SK-N-SH (cell line): ENCODE measurements around the gene CLIC2. TPM values are rescaled to one million over a fixed set of nuclear protein-coding genes. Genes with fewer than 3 reads are reported as not detected.

Source experiments
- CTCF ChIA-PET: fragments of 300-600, 350-600 bp; formaldehyde crosslinking; extraction: SDS; loops from one replicate; lab custom pipeline; 2021; lab: Yijun Ruan, JAX
- POLR2A ChIA-PET: fragments of 350-600 bp; sonication (Branson Sonifier 250); formaldehyde crosslinking; extraction: SDS; loops from one replicate; lab custom pipeline; 2020; ENCODE audit warnings: antibody characterized with exemption, inconsistent platforms; lab: Yijun Ruan, JAX
- DNase-seq: peaks from one replicate; pipeline ENCODE4 v3.0.0; 2012
- H2AFZ ChIP-seq: fragments of 200-600 bp; sonication (generic); 2 replicates; pipeline ENCODE4 v1.8.1; 2016; ENCODE audit warnings: antibody characterized with exemption, mild to moderate bottlenecking, low read depth
- H3F3A ChIP-seq: fragments of 200-600 bp; sonication (generic); replicated peaks from 2 replicates; pipeline ENCODE3; 2016; ENCODE audit warnings: antibody characterized with exemption, mild to moderate bottlenecking; ENCODE audit not compliant: insufficient read depth
- H3K27ac ChIP-seq, 2 experiments: fragments of 200-500 bp in 1 of 2; fragments of 200-600 bp in 1 of 2; sonication (Bioruptor generic) in 1 of 2; sonication (generic), shearing (Covaris generic) in 1 of 2; 2 replicates each; pipeline versions ENCODE4 v1.5.1 to v1.6.1; 2014 to 2016; ENCODE audit warnings: low read depth in 2 of 2, inconsistent platforms in 1 of 2, low read length in 1 of 2, mild to moderate bottlenecking in 1 of 2, mixed read lengths in 1 of 2
- H3K27me3 ChIP-seq: fragments of 200-600 bp; sonication (generic), shearing (Covaris generic); 2 replicates; pipeline ENCODE4 v1.6.1; 2016; ENCODE audit warnings: mixed run types; ENCODE audit not compliant: insufficient read depth
- H3K36me3 ChIP-seq, 2 experiments: fragments of 200-500 bp in 1 of 2; fragments of 200-600 bp in 1 of 2; sonication (Bioruptor generic) in 1 of 2; sonication (generic) in 1 of 2; replicated peaks in 1 of 2; 2 replicates each; pipeline versions ENCODE3 to v1.5.1; 2014 to 2016; ENCODE audit warnings: low read length in 1 of 2, mild to moderate bottlenecking in 1 of 2; ENCODE audit not compliant: insufficient read depth in 2 of 2, control insufficient read depth in 1 of 2
- H3K4me1 ChIP-seq, 2 experiments: fragments of 200-500 bp in 1 of 2; fragments of 200-600 bp in 1 of 2; sonication (Bioruptor generic) in 1 of 2; sonication (generic), shearing (Covaris generic) in 1 of 2; 2 replicates each; pipeline versions ENCODE4 v1.5.1 to v1.6.1; 2014 to 2016; ENCODE audit warnings: low read depth in 1 of 2, low read length in 1 of 2, mixed run types in 1 of 2; ENCODE audit not compliant: insufficient read depth in 2 of 2, control insufficient read depth in 1 of 2
- H3K4me2 ChIP-seq: fragments of 200-600 bp; sonication (generic), shearing (Covaris generic); 2 replicates; pipeline ENCODE4 v1.6.1; 2017; ENCODE audit warnings: mixed run types
- H3K4me3 ChIP-seq, 2 experiments: fragments of 200-500 bp in 1 of 2; fragments of 200-600 bp in 1 of 2; sonication (Bioruptor generic) in 1 of 2; sonication (generic), shearing (Covaris generic) in 1 of 2; 2 replicates each; pipeline versions ENCODE4 v1.5.1 to v1.8.1; 2014 to 2016; ENCODE audit warnings: low read depth in 2 of 2, inconsistent platforms in 1 of 2, low read length in 1 of 2, mild to moderate bottlenecking in 1 of 2, mixed read lengths in 1 of 2, moderate library complexity in 1 of 2
- H3K79me2 ChIP-seq: fragments of 200-600 bp; sonication (generic); 2 replicates; pipeline ENCODE4 v1.8.1; 2017; ENCODE audit warnings: mild to moderate bottlenecking; ENCODE audit not compliant: insufficient read depth
- H3K9ac ChIP-seq: fragments of 200-600 bp; sonication (generic); 2 replicates; pipeline ENCODE4 v1.6.1; 2017; ENCODE audit warnings: mixed run types
- H3K9me2 ChIP-seq: fragments of 200-600 bp; sonication (generic); 2 replicates; pipeline ENCODE4 v1.6.1; 2017; ENCODE audit warnings: mixed run types
- H3K9me3 ChIP-seq: fragments of 200-600 bp; sonication (generic); 2 replicates; pipeline ENCODE4 v1.6.1; 2017; ENCODE audit warnings: mixed run types, mild to moderate bottlenecking, moderate library complexity
- H4K20me1 ChIP-seq: fragments of 200-600 bp; sonication (generic); 2 replicates; pipeline ENCODE4 v1.6.1; 2017; ENCODE audit warnings: mild to moderate bottlenecking, mixed run types; ENCODE audit not compliant: insufficient read depth
- CTCF ChIP-seq: fragments of 200-600 bp; sonication (generic); IDR thresholded peaks from 2 replicates; pipeline ENCODE4 v1.6.1; 2017; ENCODE audit warnings: antibody characterized with exemption, mild to moderate bottlenecking, moderate library complexity
- FOXM1 ChIP-seq: IDR thresholded peaks from 2 replicates; pipeline ENCODE4 v1.4.0; 2012; ENCODE audit warnings: low read depth, mild to moderate bottlenecking
- GATA2 ChIP-seq: sonication (generic); formaldehyde crosslinking; IDR thresholded peaks from 2 replicates; pipeline ENCODE4 v1.5.0; 2020; ENCODE audit warnings: mild to moderate bottlenecking, missing genetic modification reagents
- IRF3 ChIP-seq: fragments of 150-350 bp; IDR thresholded peaks from 2 replicates; pipeline ENCODE4 v1.6.1; 2016; ENCODE audit warnings: mild to moderate bottlenecking, low read depth, low read length
- JUND ChIP-seq: IDR thresholded peaks from 2 replicates; pipeline ENCODE4 v1.4.0; 2012
- PBX3 ChIP-seq: IDR thresholded peaks from 2 replicates; pipeline ENCODE4; 2012
- RCOR1 ChIP-seq: fragments of 150-350 bp; IDR thresholded peaks from 2 replicates; pipeline ENCODE4 v1.6.1; 2017; ENCODE audit warnings: antibody characterized with exemption, low read length
- RXRA ChIP-seq: IDR thresholded peaks from 2 replicates; pipeline ENCODE4 v1.4.0; 2012; ENCODE audit warnings: low read depth, mild to moderate bottlenecking, borderline replicate concordance
- SIN3A ChIP-seq: IDR thresholded peaks from 2 replicates; pipeline ENCODE4 v1.6.1; 2012; ENCODE audit warnings: low read depth, mild to moderate bottlenecking, low read length, moderate library complexity, borderline replicate concordance
- SMC3 ChIP-seq: IDR thresholded peaks from 2 replicates; pipeline ENCODE4 v1.6.1; 2012; ENCODE audit warnings: low read depth, low read length, improper control_type of control experiment
- WGBS: methylation state at CpG from one replicate; pipeline ENCODE4 v1.1.6; 2017; ENCODE audit warnings: low lambda C conversion rate; 5-methylcytosine and 5-hydroxymethylcytosine counted together
- polyA plus RNA-seq, 3 experiments: library from polyadenylated mRNA; depleted of rRNA; stranded (reverse); fragments of >200 nt; gene quantifications; 2 replicates each; pipeline ENCODE4 v1.2.3, GENCODE V29; 2012

The CLIC2 gene
- polyA plus RNA-seq, 1 of the 3 experiments (the other 2 are of a cell fraction) = 0.03 TPM

- no peaks in the 10 kb centered on the region; the same call in 1 of the 2 replicates for H3K79me2 ChIP-seq
- H3K27me3 ChIP-seq = no peaks in the 10 kb centered on the region
- H3K4me1 ChIP-seq = no peaks in the 10 kb centered on the region
- H2AFZ ChIP-seq = no peak overlapping the region
- H3F3A ChIP-seq = no peaks in the 10 kb centered on the region
- H3K36me3 ChIP-seq = no peaks in the 10 kb centered on the region
- H3K9me2 ChIP-seq = no peaks in the 10 kb centered on the region
- no peak overlapping the region for H3K4me3 ChIP-seq
- WGBS = 42% methylated on average over 4 of the region's 4 CpGs
- no peak overlapping the region for H3K9ac ChIP-seq
- ChIA-PET CTCF (no interaction called here), POLR2A (no interaction called here)
- no peak for TF ChIP-seq JUND
- TF ChIP-seq IRF3 = no peak
- no peak for TF ChIP-seq GATA2 (CRISPR knock-in tag)
- no peak for TF ChIP-seq PBX3
- TF ChIP-seq FOXM1 = no peak
- no peak for TF ChIP-seq CTCF
- no peak for TF ChIP-seq RCOR1
- no peak for TF ChIP-seq RXRA
- H3K9me3 ChIP-seq = no peaks in the 10 kb centered on the region
- no peak overlapping the region for H3K27ac ChIP-seq
- no peak overlapping the region for H3K4me2 ChIP-seq
- no peak for DNase-seq
- H4K20me1 ChIP-seq = no peaks in the 10 kb centered on the region
These were observed 86.9 kb downstream of the CLIC2 start for GRCh38 chrX:155247497-155247896.

GRCh38 chrX:155246748-155247147 lies 87.7 kb downstream of the CLIC2 start:
- no peak for DNase-seq
- no peak for TF ChIP-seq SIN3A
- TF ChIP-seq SMC3 = no peak
- H3K27me3 ChIP-seq = no peaks in the 10 kb centered on the region
- no peaks in the 10 kb centered on the region for H3K9me2 ChIP-seq
- no peaks in the 10 kb centered on the region; the same call in 1 of the 2 replicates for H3K79me2 ChIP-seq
- no peaks in the 10 kb centered on the region for H3K9me3 ChIP-seq
- no peaks in the 10 kb centered on the region for H3K4me1 ChIP-seq
- no peak overlapping the region for H3K27ac ChIP-seq
- ChIA-PET CTCF (no interaction called here), POLR2A (no interaction called here)
- H3K4me2 ChIP-seq = no peak overlapping the region
- H3F3A ChIP-seq = no peaks in the 10 kb centered on the region
- no peak overlapping the region for H3K4me3 ChIP-seq
- no peaks in the 10 kb centered on the region for H4K20me1 ChIP-seq
- no peak overlapping the region for H2AFZ ChIP-seq
- no peak overlapping the region for H3K9ac ChIP-seq
- H3K36me3 ChIP-seq = no peaks in the 10 kb centered on the region
- 47% methylated on average over 1 of the region's 1 CpG for WGBS
